ENCODE data around the gene MAP3K20. TPM values are rescaled to one million over a fixed set of nuclear protein-coding genes. Genes with fewer than 3 reads are reported as not detected.

Gene MAP3K20
- total and polyA plus RNA-seq, 9 donors: 38.6 to 127 (median 88.4) TPM

DNA sequence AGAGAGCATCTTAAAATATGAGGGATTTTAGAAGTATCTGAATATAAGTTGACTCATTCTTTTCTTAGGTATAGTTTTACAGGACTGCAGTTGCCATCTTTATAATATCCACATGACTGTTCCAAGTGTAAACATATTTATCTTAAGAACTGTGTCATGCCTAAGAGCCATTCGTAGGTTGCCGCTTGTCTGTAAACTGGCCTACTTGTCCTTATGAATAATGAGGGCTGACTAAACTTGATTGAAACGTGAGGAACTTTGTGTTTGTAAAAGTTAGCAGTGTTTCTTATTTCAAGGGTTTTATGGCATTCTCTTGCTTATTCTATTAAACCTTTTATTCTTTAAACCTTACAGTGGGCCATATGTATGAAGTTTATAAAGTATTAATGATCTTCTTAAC is 99.6 kb downstream of the MAP3K20 start:
- intact Hi-C loops (cut with DNase I): no loop called here
- WGBS, 3 donors: 77 to 84% (median 84%) methylated on average over 3 of the region's 3 CpGs

DNA sequence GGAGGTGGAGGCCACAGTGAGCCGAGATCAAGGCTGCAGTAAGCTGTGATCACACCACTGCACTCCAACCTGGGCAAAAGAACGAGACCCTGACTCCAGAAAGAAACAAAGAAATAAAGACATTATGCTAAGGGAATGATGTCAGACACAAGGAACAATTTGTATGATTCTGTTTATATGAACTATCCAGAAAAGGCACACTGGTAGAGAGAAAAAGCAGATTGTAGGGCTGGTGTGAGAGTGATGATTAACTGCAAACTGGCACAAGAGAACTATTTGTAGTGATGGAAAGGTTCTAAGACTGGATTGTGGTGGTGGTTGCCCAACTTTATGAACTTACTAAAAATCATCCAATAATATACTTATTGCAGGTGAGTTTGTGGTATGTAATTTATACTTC is 106.3 kb downstream of the MAP3K20 start:
- Histone ChIP-seq H3K27me3 (no peaks in the 10 kb centered on the region), H3K36me3 (no peaks in the 10 kb centered on the region), H3K27ac (no peak overlapping the region), H3K9me3 (no peaks in the 10 kb centered on the region), H3K4me1 (ENCODE audit: insufficient read depth) (no peaks in the 10 kb centered on the region), H3K4me3 (no peak overlapping the region)
- TF ChIP-seq CTCF (IDR thresholded peaks at IDR 0.05) (no peak), EP300 (IDR thresholded peaks at IDR 0.05) (no peak), POLR2A (IDR thresholded peaks at IDR 0.05) (no peak)
- 94 to 98% (median 95%) methylated on average over 2 of the region's 2 CpGs for WGBS, 3 donors
- no peak for DNase-seq
- intact Hi-C loops (cut with DNase I): no loop called here

More for the DNA sequence above, 99.6 kb downstream of the MAP3K20 start:
- peaks cover 2% of the 10 kb centered on the region for H3K4me1 ChIP-seq (ENCODE audit: insufficient read depth)
- H3K27me3 ChIP-seq: no peaks in the 10 kb centered on the region
- H3K27ac ChIP-seq: no peak overlapping the region
- no peaks in the 10 kb centered on the region for H3K9me3 ChIP-seq
- no peak overlapping the region for H3K4me3 ChIP-seq
- no peaks in the 10 kb centered on the region for H3K36me3 ChIP-seq
- TF ChIP-seq CTCF (IDR thresholded peaks at IDR 0.05) (no peak), POLR2A (IDR thresholded peaks at IDR 0.05) (no peak), EP300 (IDR thresholded peaks at IDR 0.05) (no peak)
- no peak for DNase-seq

- Histone ChIP-seq H3K36me3 (no peaks in the 10 kb centered on the region), H3K4me3 (no peak overlapping the region), H3K9me3 (no peaks in the 10 kb centered on the region), H3K4me1 (ENCODE audit: insufficient read depth) (peaks cover 2% of the 10 kb centered on the region), H3K27ac (no peak overlapping the region), H3K27me3 (no peaks in the 10 kb centered on the region)
- WGBS, 3 donors: 69 to 77% (median 76%) methylated on average over 11 of the region's 11 CpGs
- peak in 3 of 5 donors; percentile 35 to 67 (median 37) for DNase-seq
- TF ChIP-seq EP300 (IDR thresholded peaks at IDR 0.05) (no peak), CTCF (IDR thresholded peaks at IDR 0.05) (no peak), POLR2A (IDR thresholded peaks at IDR 0.05) (no peak)
- intact Hi-C loops (cut with DNase I): no loop called here
Measured at GRCh38 chr2:173184031-173185004, 108.7 kb downstream of the MAP3K20 start.

DNA sequence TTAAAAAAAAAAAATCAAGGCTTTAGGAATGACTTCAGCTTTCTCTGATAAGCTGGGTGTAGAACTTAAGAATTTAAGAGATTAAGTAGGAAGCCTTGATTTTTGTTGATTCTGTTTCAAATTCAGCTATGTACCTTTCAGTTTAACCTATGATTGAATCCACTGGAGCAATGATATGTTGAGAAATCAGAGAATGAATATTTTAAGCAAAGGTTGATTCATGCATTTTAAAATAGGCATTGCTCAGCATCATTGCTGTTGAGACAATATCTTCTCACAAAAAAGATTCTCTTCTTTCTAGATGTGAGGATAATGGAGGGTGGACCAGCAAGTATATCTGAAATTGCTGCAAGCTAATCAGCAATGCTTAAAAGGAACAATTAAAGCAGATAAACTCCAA is 109.8 kb downstream of the MAP3K20 start:
- Histone ChIP-seq H3K27me3 (no peaks in the 10 kb centered on the region), H3K27ac (no peak overlapping the region), H3K4me1 (ENCODE audit: insufficient read depth) (peaks cover 2% of the 10 kb centered on the region), H3K9me3 (no peaks in the 10 kb centered on the region), H3K36me3 (no peaks in the 10 kb centered on the region), H3K4me3 (no peak overlapping the region)
- intact Hi-C loops (cut with DNase I): no loop called here
- no peak for DNase-seq
- TF ChIP-seq CTCF (IDR thresholded peaks at IDR 0.05) (no peak), POLR2A (IDR thresholded peaks at IDR 0.05) (no peak), EP300 (IDR thresholded peaks at IDR 0.05) (no peak)
